Measurements from ENCODE around the gene TAF4. TPM values are rescaled to one million over a fixed set of nuclear protein-coding genes. Genes with fewer than 3 reads are reported as not detected.

Gene TAF4
- total and polyA plus RNA-seq, 2 of the 13 experiments (the other 11 are each of a cell fraction or from before 2014, with no cell fraction given), result 5.9 to 12.0 TPM

DNA sequence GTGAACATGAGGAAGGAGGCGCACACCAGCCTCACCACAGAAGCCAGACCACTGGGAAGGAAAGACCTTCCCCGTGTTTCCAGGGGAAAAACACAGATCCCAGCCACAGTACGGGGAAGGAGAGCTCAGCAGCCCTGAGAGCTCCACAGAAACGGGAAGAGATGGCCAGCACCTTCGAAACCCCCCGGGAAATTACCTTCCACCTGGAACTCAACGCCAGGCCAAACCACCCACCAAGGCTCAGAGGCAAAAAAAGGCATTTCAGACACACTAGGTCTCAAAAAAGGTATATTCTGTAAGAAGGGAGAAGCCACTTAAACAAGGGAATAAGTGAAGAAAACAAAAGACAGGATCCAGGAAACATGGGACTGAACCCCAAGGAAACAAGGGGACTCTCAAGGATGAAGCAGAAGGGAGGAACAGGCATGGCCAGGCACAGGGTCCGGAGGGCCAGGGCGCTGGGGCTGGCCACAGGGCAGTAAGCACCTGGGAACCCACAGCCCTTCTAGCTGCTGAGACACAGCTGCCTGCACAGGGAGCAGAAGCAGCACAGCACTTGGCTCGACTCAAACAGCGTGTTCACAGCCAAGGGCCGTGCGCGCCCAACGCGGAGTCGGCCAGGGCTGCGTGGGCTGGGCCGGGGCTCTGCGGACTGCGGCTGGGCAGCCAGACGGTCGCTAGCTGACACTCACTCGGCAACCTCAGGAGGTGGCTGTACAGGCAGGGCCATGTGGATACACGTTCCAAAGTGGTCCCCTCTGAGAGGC lies 44.6 kb downstream of the TAF4 start (continued):
- no peak for TF ChIP-seq ZBTB44 (CRISPR knock-in tag; IDR thresholded peaks at IDR 0.05)
- TF ChIP-seq, protein P1, sequence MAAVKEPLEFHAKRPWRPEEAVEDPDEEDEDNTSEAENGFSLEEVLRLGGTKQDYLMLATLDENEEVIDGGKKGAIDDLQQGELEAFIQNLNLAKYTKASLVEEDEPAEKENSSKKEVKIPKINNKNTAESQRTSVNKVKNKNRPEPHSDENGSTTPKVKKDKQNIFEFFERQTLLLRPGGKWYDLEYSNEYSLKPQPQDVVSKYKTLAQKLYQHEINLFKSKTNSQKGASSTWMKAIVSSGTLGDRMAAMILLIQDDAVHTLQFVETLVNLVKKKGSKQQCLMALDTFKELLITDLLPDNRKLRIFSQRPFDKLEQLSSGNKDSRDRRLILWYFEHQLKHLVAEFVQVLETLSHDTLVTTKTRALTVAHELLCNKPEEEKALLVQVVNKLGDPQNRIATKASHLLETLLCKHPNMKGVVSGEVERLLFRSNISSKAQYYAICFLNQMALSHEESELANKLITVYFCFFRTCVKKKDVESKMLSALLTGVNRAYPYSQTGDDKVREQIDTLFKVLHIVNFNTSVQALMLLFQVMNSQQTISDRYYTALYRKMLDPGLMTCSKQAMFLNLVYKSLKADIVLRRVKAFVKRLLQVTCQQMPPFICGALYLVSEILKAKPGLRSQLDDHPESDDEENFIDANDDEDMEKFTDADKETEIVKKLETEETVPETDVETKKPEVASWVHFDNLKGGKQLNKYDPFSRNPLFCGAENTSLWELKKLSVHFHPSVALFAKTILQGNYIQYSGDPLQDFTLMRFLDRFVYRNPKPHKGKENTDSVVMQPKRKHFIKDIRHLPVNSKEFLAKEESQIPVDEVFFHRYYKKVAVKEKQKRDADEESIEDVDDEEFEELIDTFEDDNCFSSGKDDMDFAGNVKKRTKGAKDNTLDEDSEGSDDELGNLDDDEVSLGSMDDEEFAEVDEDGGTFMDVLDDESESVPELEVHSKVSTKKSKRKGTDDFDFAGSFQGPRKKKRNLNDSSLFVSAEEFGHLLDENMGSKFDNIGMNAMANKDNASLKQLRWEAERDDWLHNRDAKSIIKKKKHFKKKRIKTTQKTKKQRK (IDR thresholded peaks at IDR 0.05; ENCODE audit: low read length), result no peak
- TF ChIP-seq MAZ (IDR thresholded peaks at IDR 0.05; ENCODE audit: borderline replicate concordance, low read depth, low read length), result no peak
- no peak for TF ChIP-seq MAZ (CRISPR knock-in tag; IDR thresholded peaks at IDR 0.05; ENCODE audit: low read depth)
- TF ChIP-seq NR1H2 (CRISPR knock-in tag; IDR thresholded peaks at IDR 0.05; ENCODE audit: borderline replicate concordance, low read depth), result no peak
- no peak for TF ChIP-seq HMG20A (CRISPR knock-in tag; IDR thresholded peaks at IDR 0.05; ENCODE audit: borderline replicate concordance)

All from HepG2 (cell line).